ENCODE data around the gene UGT2A2. TPM values are rescaled to one million over a fixed set of nuclear protein-coding genes. Genes with fewer than 3 reads are reported as not detected.

UGT2A2 gene
- total RNA-seq, 1 donor from 2014 or later, result not detected

DNA sequence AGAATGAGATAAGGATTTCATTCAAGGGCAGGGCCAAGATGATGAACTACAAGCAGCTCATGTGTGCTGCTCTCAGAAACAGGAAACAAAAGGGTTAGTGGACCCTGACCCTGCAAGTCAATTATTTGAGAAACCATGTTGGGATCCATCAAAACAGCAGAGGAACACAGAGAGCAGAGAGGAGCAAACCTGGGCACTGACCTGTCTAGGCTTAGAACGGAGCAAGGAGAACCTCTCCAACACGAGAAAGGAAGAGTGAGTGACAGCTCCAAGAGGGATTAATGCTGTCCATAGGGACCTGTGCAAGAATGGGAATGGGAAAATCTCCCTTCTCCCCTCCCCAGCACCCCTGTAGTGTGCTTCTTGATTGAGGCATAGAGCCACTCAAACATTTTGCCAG, 89.8 kb downstream of the UGT2A2 start:
- Mint-ChIP-seq H3K9me3 (peaks cover 3% of the 10 kb centered on the region), H3K4me1 (no peaks in the 10 kb centered on the region), H3K27ac (no peak overlapping the region), H3K36me3 (ENCODE audit: low read depth) (no peaks in the 10 kb centered on the region), H3K4me3 (no peak overlapping the region), H3K27me3 (no peaks in the 10 kb centered on the region)
- POLR2A ChIA-PET, result no interaction called here
- CTCF ChIA-PET, result no interaction called here
- TF ChIP-seq, protein P1, sequence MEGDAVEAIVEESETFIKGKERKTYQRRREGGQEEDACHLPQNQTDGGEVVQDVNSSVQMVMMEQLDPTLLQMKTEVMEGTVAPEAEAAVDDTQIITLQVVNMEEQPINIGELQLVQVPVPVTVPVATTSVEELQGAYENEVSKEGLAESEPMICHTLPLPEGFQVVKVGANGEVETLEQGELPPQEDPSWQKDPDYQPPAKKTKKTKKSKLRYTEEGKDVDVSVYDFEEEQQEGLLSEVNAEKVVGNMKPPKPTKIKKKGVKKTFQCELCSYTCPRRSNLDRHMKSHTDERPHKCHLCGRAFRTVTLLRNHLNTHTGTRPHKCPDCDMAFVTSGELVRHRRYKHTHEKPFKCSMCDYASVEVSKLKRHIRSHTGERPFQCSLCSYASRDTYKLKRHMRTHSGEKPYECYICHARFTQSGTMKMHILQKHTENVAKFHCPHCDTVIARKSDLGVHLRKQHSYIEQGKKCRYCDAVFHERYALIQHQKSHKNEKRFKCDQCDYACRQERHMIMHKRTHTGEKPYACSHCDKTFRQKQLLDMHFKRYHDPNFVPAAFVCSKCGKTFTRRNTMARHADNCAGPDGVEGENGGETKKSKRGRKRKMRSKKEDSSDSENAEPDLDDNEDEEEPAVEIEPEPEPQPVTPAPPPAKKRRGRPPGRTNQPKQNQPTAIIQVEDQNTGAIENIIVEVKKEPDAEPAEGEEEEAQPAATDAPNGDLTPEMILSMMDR (IDR thresholded peaks at IDR 0.05), result no peak
- no peak for ATAC-seq (ENCODE audit: low read depth)
- no peak for DNase-seq
- intact Hi-C loops (cut with micrococcal nuclease), result no loop called here

DNA sequence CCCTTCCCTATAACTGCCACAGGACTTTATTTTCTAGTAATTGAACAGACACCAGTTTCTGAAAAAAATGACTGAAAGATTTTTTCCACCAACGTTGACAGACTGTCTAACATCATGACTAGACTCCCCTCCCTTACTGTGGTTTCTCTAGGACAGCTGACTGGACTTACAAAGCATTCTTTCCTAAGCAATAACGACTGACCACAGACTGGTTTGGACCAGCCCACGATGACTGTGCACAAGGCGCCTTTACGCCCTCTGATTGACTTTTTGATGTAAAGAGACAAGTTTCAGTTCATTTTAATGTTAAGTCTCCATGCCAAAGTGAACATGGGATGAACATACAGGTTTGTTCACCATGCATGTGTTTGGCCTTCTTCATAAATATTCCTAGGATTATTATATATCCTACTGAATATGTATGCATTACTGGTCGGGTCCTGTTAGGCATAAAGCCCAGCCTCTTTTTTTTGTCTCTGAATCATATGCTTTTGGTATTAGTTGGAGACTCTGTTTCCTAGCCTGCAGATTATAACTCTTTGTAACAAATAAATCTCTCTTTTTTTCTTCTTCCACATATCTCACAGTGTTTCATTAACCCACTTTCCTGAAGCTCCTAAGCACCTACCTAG, 93.2 kb downstream of the UGT2A2 start:
- intact Hi-C loops (cut with micrococcal nuclease), result no loop called here
- Mint-ChIP-seq H3K27ac (no peak overlapping the region), H3K9me3 (no peaks in the 10 kb centered on the region), H3K27me3 (no peaks in the 10 kb centered on the region), H3K4me1 (no peaks in the 10 kb centered on the region), H3K36me3 (ENCODE audit: low read depth) (no peaks in the 10 kb centered on the region), H3K4me3 (no peak overlapping the region)
- POLR2A ChIA-PET, result no interaction called here
- TF ChIP-seq, protein P1 (IDR thresholded peaks at IDR 0.05), result no peak
- DNase-seq (no peak), ATAC-seq (ENCODE audit: low read depth) (no peak)
- CTCF ChIA-PET, result interaction anchor here (0.5 kb wide), 1 partner anchor 125 kb away, joined by 4 read pairs; no protein-coding TSS in a partner anchor

Other genes starting within 250 kb of the UGT2A2 start
- gene UGT2B4, start 143.7 kb downstream of the UGT2A2 start, total RNA-seq, result not detected in 2 replicates
- not detected in 2 replicates for gene UGT2A1, start 13.6 kb upstream of the UGT2A2 start, total RNA-seq
- gene SULT1B1, start 121.0 kb upstream of the UGT2A2 start, total RNA-seq, result 0.02 and 0.04 TPM in 2 replicates
- gene SULT1E1, start 220.5 kb upstream of the UGT2A2 start, total RNA-seq, result not detected in 2 replicates